ENCODE results near the gene SMCHD1.
"Not testable (repeated sequence)": the region's sequence is repeated elsewhere in the genome, so short reads cannot be mapped to it uniquely, and the experiment has no call there.

Gene SMCHD1

GRCh38 chr18:2814928-2815327 is 159.4 kb downstream of the SMCHD1 start:
- no peak for DNase-seq (ENCODE audit: low spot score)

- DNase-seq (ENCODE audit: low spot score), result no peak
Measured at GRCh38 chr18:2818281-2818680, 162.8 kb downstream of the SMCHD1 start.

- DNase-seq (ENCODE audit: low spot score), result no peak
Measured at GRCh38 chr18:2821695-2822094, 166.2 kb downstream of the SMCHD1 start.

GRCh38 chr18:2822213-2822921 is 166.8 kb downstream of the SMCHD1 start:
- DNase-seq (ENCODE audit: low spot score), result no peak

- no peak for DNase-seq (ENCODE audit: low spot score)
Measured at GRCh38 chr18:2823202-2823601, 167.7 kb downstream of the SMCHD1 start.

GRCh38 chr18:2823966-2824365 is 168.4 kb downstream of the SMCHD1 start:
- no peak for DNase-seq (ENCODE audit: low spot score)

GRCh38 chr18:2824865-2825264 is 169.3 kb downstream of the SMCHD1 start:
- DNase-seq (ENCODE audit: low spot score), result no peak

GRCh38 chr18:2825613-2826175 is 170.2 kb downstream of the SMCHD1 start:
- no peak for DNase-seq (ENCODE audit: low spot score)

GRCh38 chr18:2826581-2826980 is 171.1 kb downstream of the SMCHD1 start:
- DNase-seq (ENCODE audit: low spot score), result no peak

- DNase-seq (ENCODE audit: low spot score), result no peak
Measured at GRCh38 chr18:2827061-2827460, 171.5 kb downstream of the SMCHD1 start.

GRCh38 chr18:2836118-2836517 is 180.6 kb downstream of the SMCHD1 start:
- DNase-seq (ENCODE audit: low spot score), result not testable (repeated sequence)

GRCh38 chr18:2837290-2837689 is 181.8 kb downstream of the SMCHD1 start:
- DNase-seq (ENCODE audit: low spot score), result not testable (repeated sequence)

GRCh38 chr18:2839202-2839601 is 183.7 kb downstream of the SMCHD1 start:
- DNase-seq (ENCODE audit: low spot score), result no peak

GRCh38 chr18:2840521-2840920 is 185.0 kb downstream of the SMCHD1 start:
- no peak for DNase-seq (ENCODE audit: low spot score)

- DNase-seq (ENCODE audit: low spot score), result no peak
Measured at GRCh38 chr18:2843146-2843545, 187.6 kb downstream of the SMCHD1 start.

- no peak for DNase-seq (ENCODE audit: low spot score)
Measured at GRCh38 chr18:2845172-2845571, 189.6 kb downstream of the SMCHD1 start.

- no peak for DNase-seq (ENCODE audit: low spot score)
Measured at GRCh38 chr18:2846636-2847316, 191.2 kb downstream of the SMCHD1 start, which contains the start of gene EMILIN2. EMILIN2 (plus strand) TSS chr18:2847006; CDS start chr18:2847189, 183 bp downstream.

GRCh38 chr18:2847317-2848246 is 192.1 kb downstream of the SMCHD1 start:
- no peak for DNase-seq (ENCODE audit: low spot score)

GRCh38 chr18:2848247-2849246 is 193.0 kb downstream of the SMCHD1 start:
- DNase-seq (ENCODE audit: low spot score), result peak; percentile 19

- DNase-seq (ENCODE audit: low spot score), result no peak
Measured at GRCh38 chr18:2850816-2851215, 195.3 kb downstream of the SMCHD1 start.

GRCh38 chr18:2851771-2852170 is 196.2 kb downstream of the SMCHD1 start:
- DNase-seq (ENCODE audit: low spot score), result no peak
